GM12872 (cell line): ENCODE measurements around the gene CD244.

ENCODE experiments used
- CTCF ChIP-seq: IDR thresholded peaks from 3 replicates; pipeline ENCODE4 v1.5.1; 2011; ENCODE audit warnings: low read depth, mild to moderate bottlenecking, low read length, moderate library complexity; ENCODE audit not compliant: insufficient read depth

The CD244 gene

GRCh38 chr1:160814316-160814715 is 48.4 kb downstream of the CD244 start:
- TF ChIP-seq CTCF: no peak

GRCh38 chr1:160813215-160813614 is 49.5 kb downstream of the CD244 start:
- TF ChIP-seq CTCF: no peak

DNA sequence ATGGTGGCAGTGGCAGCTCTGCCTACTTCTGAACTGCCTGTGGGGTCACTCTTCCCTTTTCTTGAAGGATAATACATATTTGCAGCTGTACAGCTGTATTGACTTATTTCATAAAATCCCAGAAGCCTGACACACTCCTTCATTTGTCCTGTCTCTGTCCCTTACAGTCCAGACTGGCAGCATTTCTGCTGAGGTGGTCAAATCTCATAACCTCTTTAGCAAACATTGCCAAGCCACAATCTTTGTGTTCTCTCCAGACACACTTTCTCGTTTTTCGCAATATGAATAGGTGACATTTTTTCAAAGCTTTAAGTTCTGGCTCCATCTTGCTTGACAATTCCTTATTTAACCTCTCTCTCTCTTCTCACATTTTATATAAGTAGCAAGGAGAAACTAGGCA is 51.5 kb downstream of the CD244 start:
- no peak for TF ChIP-seq CTCF

DNA sequence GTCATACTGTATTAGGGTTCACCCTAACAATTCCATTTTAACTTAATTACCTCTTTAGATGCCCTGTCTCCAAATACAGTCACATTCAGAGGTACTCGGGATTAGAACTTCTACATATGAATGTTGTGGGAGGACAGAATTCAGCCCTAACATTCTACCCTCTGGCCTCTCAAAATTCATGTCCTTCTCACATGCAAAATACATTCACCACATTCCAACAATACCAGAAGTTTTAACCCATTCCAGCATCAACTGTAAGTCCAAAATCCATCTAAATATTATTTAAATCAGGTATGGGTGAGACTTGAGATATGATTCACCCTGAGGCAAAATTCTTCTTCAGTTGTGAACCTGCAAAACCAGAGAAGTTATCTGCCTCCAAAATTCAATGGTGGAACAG is 52.2 kb downstream of the CD244 start:
- no peak for TF ChIP-seq CTCF

GRCh38 chr1:160808289-160808688 is 54.4 kb downstream of the CD244 start:
- no peak for TF ChIP-seq CTCF

DNA sequence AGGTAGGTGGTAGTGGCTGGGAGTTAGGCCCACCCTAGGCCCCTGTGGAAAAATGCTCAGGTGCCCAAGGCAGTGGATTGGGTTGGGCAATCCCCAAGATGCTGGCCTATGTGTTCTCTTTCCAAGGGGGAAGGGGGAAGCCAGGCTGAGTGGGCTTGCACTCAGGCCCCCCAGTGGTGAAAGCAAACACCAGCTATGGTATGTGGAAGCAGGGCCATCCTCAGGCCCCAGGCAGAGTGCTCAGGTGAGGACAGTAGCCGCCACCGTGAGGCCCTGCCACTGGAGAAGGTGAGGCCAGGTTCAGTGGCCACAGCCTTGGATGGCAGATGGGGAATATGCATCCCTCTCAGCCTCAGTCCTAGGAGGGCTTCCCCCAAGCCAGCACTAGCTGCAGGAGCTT is 54.9 kb downstream of the CD244 start:
- peak; percentile 28; the same call in 1 of the 3 replicates for TF ChIP-seq CTCF

GRCh38 chr1:160807247-160807646 is 55.4 kb downstream of the CD244 start:
- no peak for TF ChIP-seq CTCF

GRCh38 chr1:160806784-160807183 is 55.9 kb downstream of the CD244 start:
- no peak for TF ChIP-seq CTCF
